A673 (cell line): ENCODE measurements around the gene HBD. TPM values are rescaled to one million over a fixed set of nuclear protein-coding genes. Genes with fewer than 3 reads are reported as not detected.

Source experiments
- BruUV-seq: library from RNA; stranded (reverse); fragments of 400-500 nt; replicated peaks from 2 replicates; lab custom pipeline; 2021; lab: Mats Ljungman, UMichigan
- CTCF ChIA-PET: fragments of 300-600 bp; sonication (Branson Sonifier 250); formaldehyde crosslinking; loops from one replicate; lab custom pipeline; 2022; ENCODE audit warnings: antibody characterized with exemption; lab: Charles Lee
- POLR2A ChIA-PET: fragments of 300-600 bp; sonication (Branson Sonifier 250); formaldehyde crosslinking; loops from one replicate; lab custom pipeline; 2022; ENCODE audit warnings: antibody characterized with exemption; ENCODE audit not compliant: low non-redundant PET; lab: Charles Lee
- DNase-seq: peaks from one replicate; pipeline ENCODE4 v3.0.0-alpha.2; 2015; ENCODE audit warnings: low spot score
- H3K27ac ChIP-seq: fragments of 200-600 bp; sonication (generic); 2 replicates; pipeline ENCODE4 v1.5.1; 2016; ENCODE audit warnings: mixed run types, low read depth, mild to moderate bottlenecking, mixed read lengths, antibody characterized with exemption, low read length; ENCODE audit not compliant: poor library complexity, severe bottlenecking
- H3K27me3 ChIP-seq: fragments of 200-600 bp; sonication (generic); replicated peaks from 2 replicates; pipeline ENCODE4 v1.6.1; 2017; ENCODE audit warnings: mixed run types, low read depth, mild to moderate bottlenecking, mixed read lengths, antibody characterized with exemption, low read length; ENCODE audit not compliant: insufficient read depth, poor library complexity
- H3K36me3 ChIP-seq: fragments of 200-600 bp; sonication (generic); 2 replicates; pipeline ENCODE4 v1.6.1; 2016; ENCODE audit warnings: mixed run types, mild to moderate bottlenecking, mixed read lengths, antibody characterized with exemption, low read length; ENCODE audit not compliant: insufficient read depth, poor library complexity, severe bottlenecking
- H3K4me1 ChIP-seq: fragments of 200-600 bp; sonication (generic); 2 replicates; pipeline ENCODE4 v1.6.1; 2017; ENCODE audit warnings: mixed run types, mild to moderate bottlenecking, mixed read lengths, antibody characterized with exemption, low read length; ENCODE audit not compliant: insufficient read depth, poor library complexity, severe bottlenecking
- H3K4me3 ChIP-seq: fragments of 200-600 bp; sonication (generic); 2 replicates; pipeline ENCODE4 v1.5.1; 2016; ENCODE audit warnings: low read depth, mixed run types, mild to moderate bottlenecking, mixed read lengths, low read length; ENCODE audit not compliant: poor library complexity, severe bottlenecking
- H3K9me3 ChIP-seq: fragments of 200-600 bp; sonication (generic); 2 replicates; pipeline ENCODE4 v1.6.1; 2016; ENCODE audit warnings: mixed run types, low read depth, mild to moderate bottlenecking, mixed read lengths, antibody characterized with exemption, low read length; ENCODE audit not compliant: poor library complexity, severe bottlenecking
- EZH2 ChIP-seq: fragments of 200-600 bp; sonication (generic); IDR thresholded peaks from 2 replicates; pipeline ENCODE4 v1.6.1; 2017; ENCODE audit warnings: borderline replicate concordance, low read depth, mild to moderate bottlenecking, mixed read lengths, antibody characterized with exemption, low read length; ENCODE audit not compliant: poor library complexity, severe bottlenecking
- intact Hi-C: fragments of 100-400 bp; cut with micrococcal nuclease; formaldehyde crosslinking; loops from one replicate; pipeline ENCODE4 v1.10.0; 2022; ENCODE audit not compliant: unreplicated experiment
- total RNA-seq: library from RNA; stranded (reverse); gene quantifications from 2 replicates; pipeline ENCODE4 v1.2.3, GENCODE V29; 2021
- TF ChIP-seq, protein P1 (sequence below): fragments of 300-800, 200-600 bp; sonication (generic); conservative IDR thresholded peaks from 2 replicates; pipeline ENCODE4 v1.5.1; 2017; ENCODE audit warnings: low read depth, mild to moderate bottlenecking, antibody characterized with exemption, low read length, moderate library complexity, mixed read lengths

HBD gene
- total RNA-seq, 1 experiment from 2014 or later: not detected

DNA sequence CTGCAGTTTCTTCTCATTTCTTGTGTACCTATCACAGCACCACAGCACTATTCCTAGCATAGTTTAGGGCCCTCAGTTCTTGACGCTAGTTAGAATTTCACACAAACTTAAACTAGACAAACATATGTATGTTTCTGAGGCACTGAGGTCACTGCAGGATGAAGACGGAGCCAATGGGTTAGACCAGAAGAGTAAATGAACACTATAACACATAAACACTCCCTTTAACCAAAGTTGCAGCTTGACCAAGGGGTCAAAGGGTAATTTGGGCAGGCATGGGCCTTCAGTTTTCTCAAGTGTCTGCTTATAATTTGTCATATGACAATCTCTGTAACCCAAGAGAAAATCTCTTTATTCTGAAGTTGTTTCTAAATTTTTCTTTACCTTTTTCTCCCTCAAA, 48.3 kb upstream of the HBD start:
- intact Hi-C loops: no loop called here
- Histone ChIP-seq H3K9me3 (no peaks in the 10 kb centered on the region), H3K36me3 (no peaks in the 10 kb centered on the region), H3K4me3 (no peak overlapping the region), H3K27me3 (no peaks in the 10 kb centered on the region), H3K4me1 (no peaks in the 10 kb centered on the region), H3K27ac (no peak overlapping the region)
- no peak for DNase-seq
- POLR2A ChIA-PET: no interaction called here
- BruUV-seq: no TSS peak
- TF ChIP-seq, protein P1, sequence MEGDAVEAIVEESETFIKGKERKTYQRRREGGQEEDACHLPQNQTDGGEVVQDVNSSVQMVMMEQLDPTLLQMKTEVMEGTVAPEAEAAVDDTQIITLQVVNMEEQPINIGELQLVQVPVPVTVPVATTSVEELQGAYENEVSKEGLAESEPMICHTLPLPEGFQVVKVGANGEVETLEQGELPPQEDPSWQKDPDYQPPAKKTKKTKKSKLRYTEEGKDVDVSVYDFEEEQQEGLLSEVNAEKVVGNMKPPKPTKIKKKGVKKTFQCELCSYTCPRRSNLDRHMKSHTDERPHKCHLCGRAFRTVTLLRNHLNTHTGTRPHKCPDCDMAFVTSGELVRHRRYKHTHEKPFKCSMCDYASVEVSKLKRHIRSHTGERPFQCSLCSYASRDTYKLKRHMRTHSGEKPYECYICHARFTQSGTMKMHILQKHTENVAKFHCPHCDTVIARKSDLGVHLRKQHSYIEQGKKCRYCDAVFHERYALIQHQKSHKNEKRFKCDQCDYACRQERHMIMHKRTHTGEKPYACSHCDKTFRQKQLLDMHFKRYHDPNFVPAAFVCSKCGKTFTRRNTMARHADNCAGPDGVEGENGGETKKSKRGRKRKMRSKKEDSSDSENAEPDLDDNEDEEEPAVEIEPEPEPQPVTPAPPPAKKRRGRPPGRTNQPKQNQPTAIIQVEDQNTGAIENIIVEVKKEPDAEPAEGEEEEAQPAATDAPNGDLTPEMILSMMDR: no peak
- no peak for TF ChIP-seq EZH2
- CTCF ChIA-PET: no interaction called here

DNA sequence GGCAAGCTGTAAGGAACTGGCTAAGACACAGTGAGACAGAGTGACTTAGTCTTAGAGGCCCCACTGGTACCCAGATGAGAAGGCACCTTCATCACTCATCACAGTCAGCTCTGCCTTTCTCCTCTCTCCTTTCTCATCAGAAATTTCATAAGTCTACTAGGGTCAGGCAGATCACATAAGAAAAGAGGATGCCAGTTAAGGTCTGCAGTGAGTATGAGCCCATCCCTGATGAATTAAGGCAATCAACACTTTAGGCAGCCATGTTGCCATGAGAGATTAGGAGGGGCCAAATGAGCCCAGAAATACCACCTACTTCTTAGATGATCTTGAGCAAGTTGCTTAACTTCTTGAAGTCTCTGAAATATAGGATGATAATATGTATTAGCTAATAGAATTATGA, 47.3 kb upstream of the HBD start:
- CTCF ChIA-PET: no interaction called here
- intact Hi-C loops: no loop called here
- H3K4me1 ChIP-seq: no peaks in the 10 kb centered on the region

DNA sequence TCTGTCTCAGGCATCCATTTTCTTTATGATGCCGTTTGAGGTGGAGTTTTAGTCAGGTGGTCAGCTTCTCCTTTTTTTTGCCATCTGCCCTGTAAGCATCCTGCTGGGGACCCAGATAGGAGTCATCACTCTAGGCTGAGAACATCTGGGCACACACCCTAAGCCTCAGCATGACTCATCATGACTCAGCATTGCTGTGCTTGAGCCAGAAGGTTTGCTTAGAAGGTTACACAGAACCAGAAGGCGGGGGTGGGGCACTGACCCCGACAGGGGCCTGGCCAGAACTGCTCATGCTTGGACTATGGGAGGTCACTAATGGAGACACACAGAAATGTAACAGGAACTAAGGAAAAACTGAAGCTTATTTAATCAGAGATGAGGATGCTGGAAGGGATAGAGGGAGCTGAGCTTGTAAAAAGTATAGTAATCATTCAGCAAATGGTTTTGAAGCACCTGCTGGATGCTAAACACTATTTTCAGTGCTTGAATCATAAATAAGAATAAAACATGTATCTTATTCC, 46.4 kb upstream of the HBD start:
- Histone ChIP-seq H3K9me3 (no peaks in the 10 kb centered on the region), H3K4me1 (no peaks in the 10 kb centered on the region), H3K36me3 (no peaks in the 10 kb centered on the region), H3K27me3 (no peaks in the 10 kb centered on the region), H3K27ac (no peak overlapping the region), H3K4me3 (no peak overlapping the region)
- ChIA-PET POLR2A (no interaction called here), CTCF (no interaction called here)
- no peak for TF ChIP-seq EZH2
- TF ChIP-seq, protein P1: no peak
- BruUV-seq: no TSS peak
- intact Hi-C loops: no loop called here
- peak; percentile 35 for DNase-seq

More for the DNA sequence above, 47.3 kb upstream of the HBD start:
- H3K36me3 ChIP-seq: no peaks in the 10 kb centered on the region
- no peak overlapping the region for H3K4me3 ChIP-seq
- no peaks in the 10 kb centered on the region for H3K27me3 ChIP-seq
- no peak for TF ChIP-seq EZH2
- TF ChIP-seq, protein P1: no peak
- POLR2A ChIA-PET: no interaction called here
- no peaks in the 10 kb centered on the region for H3K9me3 ChIP-seq
- no peak overlapping the region for H3K27ac ChIP-seq
- no peak for DNase-seq
- BruUV-seq: no TSS peak
